GM23248 (cell line): Measurements from ENCODE around the gene FABP1. TPM values are rescaled to one million over a fixed set of nuclear protein-coding genes. Genes with fewer than 3 reads are reported as not detected.

Experiments
- DNase-seq: peaks from one replicate; pipeline ENCODE4 v3.0.0-alpha.2; 2015
- H2AFZ ChIP-seq: fragments of 200-600 bp; sonication (generic); 2 replicates; pipeline ENCODE4 v1.6.1; 2016; ENCODE audit warnings: antibody characterized with exemption
- H3F3A ChIP-seq: fragments of 200-600 bp; sonication (generic); 2 replicates; pipeline ENCODE4 v1.6.1; 2016; ENCODE audit warnings: mild to moderate bottlenecking, antibody characterized with exemption, mixed run types; ENCODE audit not compliant: insufficient read depth
- H3K27ac ChIP-seq: fragments of 200-600 bp; sonication (generic); 2 replicates; pipeline ENCODE4 v1.5.1; 2016; ENCODE audit warnings: mild to moderate bottlenecking
- H3K27me3 ChIP-seq: fragments of 200-600 bp; sonication (generic); replicated peaks from 2 replicates; pipeline ENCODE4 v1.6.1; 2016; ENCODE audit warnings: mild to moderate bottlenecking; ENCODE audit not compliant: insufficient read depth
- H3K36me3 ChIP-seq: fragments of 200-600 bp; sonication (generic); 2 replicates; pipeline ENCODE4 v1.6.1; 2016; ENCODE audit warnings: low read depth, mild to moderate bottlenecking
- H3K4me1 ChIP-seq: fragments of 200-600 bp; sonication (generic); 2 replicates; pipeline ENCODE4 v1.6.1; 2016; ENCODE audit warnings: mild to moderate bottlenecking; ENCODE audit not compliant: insufficient read depth
- H3K4me2 ChIP-seq: fragments of 200-600 bp; sonication (generic); one replicate; pipeline ENCODE4 v1.6.1; 2016; ENCODE audit warnings: mild to moderate bottlenecking; ENCODE audit not compliant: unreplicated experiment
- H3K4me3 ChIP-seq: fragments of 200-600 bp; sonication (generic); 2 replicates; pipeline ENCODE4 v1.5.1; 2016; ENCODE audit warnings: mild to moderate bottlenecking
- H3K79me2 ChIP-seq: fragments of 200-600 bp; sonication (generic); 2 replicates; pipeline ENCODE4 v1.6.1; 2016; ENCODE audit warnings: mild to moderate bottlenecking; ENCODE audit not compliant: insufficient read depth
- H3K9ac ChIP-seq: fragments of 200-600 bp; sonication (generic); 2 replicates; pipeline ENCODE4 v1.6.1; 2016; ENCODE audit warnings: mild to moderate bottlenecking
- H3K9me2 ChIP-seq: fragments of 200-600 bp; sonication (generic); 2 replicates; pipeline ENCODE4 v1.6.1; 2016; ENCODE audit warnings: mixed run types, mild to moderate bottlenecking, moderate library complexity; ENCODE audit not compliant: insufficient read depth
- H3K9me3 ChIP-seq: fragments of 200-600 bp; sonication (generic); one replicate; pipeline ENCODE4 v1.6.1; 2017; ENCODE audit warnings: low read depth
- H4K20me1 ChIP-seq: fragments of 200-600 bp; sonication (generic); 2 replicates; pipeline ENCODE4 v1.6.0; 2016; ENCODE audit not compliant: insufficient read depth
- EZH2 ChIP-seq: fragments of 200-600 bp; sonication (generic); IDR thresholded peaks from 2 replicates; pipeline ENCODE4 v1.6.1; 2018; ENCODE audit warnings: antibody characterized with exemption, mild to moderate bottlenecking; ENCODE audit not compliant: insufficient read depth, poor library complexity, severe bottlenecking
- EZH2phosphoT487 ChIP-seq: fragments of 200-600 bp; sonication (generic); IDR thresholded peaks from 2 replicates; pipeline ENCODE4 v1.6.1; 2018; ENCODE audit warnings: antibody characterized with exemption, moderate library complexity, mild to moderate bottlenecking, low read depth; ENCODE audit not compliant: insufficient read depth
- WGBS, 2 experiments: methylation state at CpG; one replicate each; pipeline ENCODE4 v1.1.6; 2015 to 2017; ENCODE audit warnings: low lambda C conversion rate in 2 of 2, low coverage in 1 of 2; ENCODE audit errors: missing lambda C conversion rate in 2 of 2; 5-methylcytosine and 5-hydroxymethylcytosine counted together
- in situ Hi-C: fragments of 300-500 bp; cut with MboI; formaldehyde crosslinking; loops from 2 replicates; pipeline ENCODE4 v1.15.0; 2020
- polyA plus RNA-seq: library from polyadenylated mRNA; unstranded; fragments of >200 nt; fragmentation: Nextera tagmentation; extraction: Ambion mirVana; gene quantifications from 2 replicates; pipeline ENCODE4 v1.2.1, GENCODE V29; 2016
- total RNA-seq: library from RNA; depleted of rRNA; stranded (reverse); fragments of >200 nt; shearing (Covaris generic); gene quantifications from 2 replicates; pipeline ENCODE4 v1.2.3, GENCODE V29; 2014

The FABP1 gene
- total and polyA plus RNA-seq, 2 experiments from 2014 or later = not detected

DNA sequence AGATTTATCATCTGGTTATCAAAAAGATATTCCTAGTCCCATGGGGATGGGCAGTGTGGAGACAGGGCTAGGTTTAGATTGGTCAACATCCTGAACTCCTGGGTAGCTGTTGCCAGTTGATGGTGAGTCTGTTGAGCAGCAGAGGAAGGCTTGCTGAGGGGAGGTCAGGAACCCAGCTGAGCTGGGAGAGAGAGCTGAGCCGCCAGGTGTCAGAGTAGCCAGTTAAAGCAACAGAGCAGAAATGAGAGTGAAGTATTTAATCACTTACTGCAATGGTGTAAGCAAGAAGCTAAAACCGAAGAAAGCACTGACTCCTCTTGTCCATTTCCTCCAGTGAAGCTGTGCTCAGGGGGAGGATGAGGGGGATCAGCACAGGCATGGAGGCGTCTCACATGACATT is 30.7 kb downstream of the FABP1 start:
- H3K27me3 ChIP-seq = peaks cover 11% of the 10 kb centered on the region; the same call in 1 of the 2 replicates
- H3K27ac ChIP-seq = no peak overlapping the region
- H3K9me3 ChIP-seq = no peaks in the 10 kb centered on the region
- H3K4me3 ChIP-seq = no peak overlapping the region
- H3K9me2 ChIP-seq = no peaks in the 10 kb centered on the region
- H3K4me2 ChIP-seq = no peak overlapping the region
- WGBS, 2 experiments = 37 to 43% methylated on average over 3 of the region's 3 CpGs
- H3K36me3 ChIP-seq = no peaks in the 10 kb centered on the region
- H3K9ac ChIP-seq = no peak overlapping the region
- no peaks in the 10 kb centered on the region for H3F3A ChIP-seq
- in situ Hi-C loops = no loop called here
- no peaks in the 10 kb centered on the region for H3K79me2 ChIP-seq
- TF ChIP-seq EZH2 (no peak), EZH2phosphoT487 (no peak)
- no peak for DNase-seq
- H2AFZ ChIP-seq = no peak overlapping the region
- no peaks in the 10 kb centered on the region for H3K4me1 ChIP-seq
- no peaks in the 10 kb centered on the region for H4K20me1 ChIP-seq

DNA sequence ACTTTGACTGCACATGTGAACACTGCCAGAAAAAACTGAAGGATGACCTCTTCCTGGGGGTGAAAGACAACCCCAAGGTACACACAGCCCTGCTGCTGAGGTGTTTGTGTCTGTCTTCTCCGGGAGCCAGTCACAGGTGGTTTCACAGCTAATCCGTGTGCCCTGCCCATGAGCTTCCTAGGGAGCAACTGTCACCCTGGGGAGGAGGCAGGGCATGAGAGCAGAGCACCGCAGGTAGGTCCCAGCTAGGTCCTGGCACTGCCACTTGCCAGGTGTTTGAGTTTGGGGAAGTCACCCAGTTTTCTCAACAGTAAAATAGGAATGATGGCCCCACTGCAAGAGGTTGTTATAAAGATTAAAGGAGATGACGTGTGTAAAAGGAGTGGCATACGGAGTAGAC is 31.2 kb downstream of the FABP1 start:
- H3K27me3 ChIP-seq = peaks cover 9% of the 10 kb centered on the region; the same call in 1 of the 2 replicates

DNA sequence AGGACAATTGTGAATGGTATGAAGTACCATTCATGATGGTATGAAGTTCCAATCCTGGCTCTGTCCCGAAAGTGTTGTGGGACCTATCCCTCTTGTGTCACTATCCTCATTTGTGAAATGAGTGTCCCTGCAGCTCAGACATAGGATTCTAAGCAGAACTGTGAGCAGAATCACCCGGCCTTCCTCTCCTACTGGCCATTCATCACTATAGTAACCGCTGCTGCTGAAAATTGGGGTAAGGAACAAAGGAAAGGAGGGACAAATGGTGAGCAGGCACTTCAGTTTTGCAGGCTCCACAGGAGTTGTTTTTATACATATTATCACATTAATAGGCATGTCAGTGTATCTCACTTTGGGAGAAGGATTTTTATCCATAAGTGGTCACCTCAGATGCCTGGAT is 32.8 kb downstream of the FABP1 start:
- no peaks in the 10 kb centered on the region for H3K36me3 ChIP-seq
- no peak overlapping the region for H3K27ac ChIP-seq
- TF ChIP-seq EZH2phosphoT487 (no peak), EZH2 (no peak)
- H3F3A ChIP-seq = no peaks in the 10 kb centered on the region
- H3K4me3 ChIP-seq = no peak overlapping the region
- no peaks in the 10 kb centered on the region for H3K9me3 ChIP-seq
- H3K27me3 ChIP-seq = peaks cover 9% of the 10 kb centered on the region
- H3K9ac ChIP-seq = no peak overlapping the region
- in situ Hi-C loops = no loop called here
- H2AFZ ChIP-seq = no peak overlapping the region
- H3K4me2 ChIP-seq = no peak overlapping the region
- no peaks in the 10 kb centered on the region for H3K79me2 ChIP-seq
- DNase-seq = no peak
- WGBS, 2 experiments = 47 to 59% methylated on average over 3 of the region's 3 CpGs
- H4K20me1 ChIP-seq = no peaks in the 10 kb centered on the region
- no peaks in the 10 kb centered on the region for H3K4me1 ChIP-seq
- H3K9me2 ChIP-seq = no peaks in the 10 kb centered on the region

More for the DNA sequence above, 31.2 kb downstream of the FABP1 start:
- H3K9me2 ChIP-seq = no peaks in the 10 kb centered on the region
- H3K79me2 ChIP-seq = no peaks in the 10 kb centered on the region
- 57 to 66% methylated on average over 5 of the region's 5 CpGs for WGBS, 2 experiments
- H3F3A ChIP-seq = no peaks in the 10 kb centered on the region
- TF ChIP-seq EZH2 = no peak
- no peak for DNase-seq
- H3K27ac ChIP-seq = no peak overlapping the region
- in situ Hi-C loops = no loop called here
- no peak overlapping the region for H3K4me3 ChIP-seq
- no peak overlapping the region for H3K4me2 ChIP-seq
- H4K20me1 ChIP-seq = no peaks in the 10 kb centered on the region
- no peaks in the 10 kb centered on the region for H3K9me3 ChIP-seq
- H3K4me1 ChIP-seq = no peaks in the 10 kb centered on the region
- no peak overlapping the region for H3K9ac ChIP-seq
- no peak overlapping the region for H2AFZ ChIP-seq
- H3K36me3 ChIP-seq = no peaks in the 10 kb centered on the region

DNA sequence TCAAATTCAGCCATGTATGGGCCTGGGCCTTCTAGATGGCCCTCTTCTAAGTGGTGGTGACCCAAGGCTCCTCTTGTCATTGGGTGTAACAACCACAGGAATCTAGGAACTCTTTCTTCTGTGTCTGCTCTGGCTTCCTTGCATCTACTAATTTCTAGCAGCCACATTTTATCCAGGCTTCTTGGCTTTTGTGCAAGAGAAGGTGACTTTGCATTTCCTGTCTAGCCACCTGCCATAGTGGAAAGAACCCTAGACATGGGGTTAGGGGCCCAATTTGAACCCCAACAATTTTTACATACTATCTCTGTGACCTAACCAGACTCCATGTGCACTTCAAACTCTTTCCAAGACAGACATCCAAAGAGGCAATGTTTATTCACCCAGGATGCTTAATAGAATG is 35.1 kb downstream of the FABP1 start:
- Histone ChIP-seq H3K9me2 (no peaks in the 10 kb centered on the region), H2AFZ (no peak overlapping the region), H3K27ac (no peak overlapping the region), H3K36me3 (no peaks in the 10 kb centered on the region), H3K9me3 (no peaks in the 10 kb centered on the region), H3K79me2 (no peaks in the 10 kb centered on the region), H3K4me2 (no peak overlapping the region), H3K27me3 (peaks cover 9% of the 10 kb centered on the region), H3F3A (no peaks in the 10 kb centered on the region), H3K9ac (no peak overlapping the region), H4K20me1 (no peaks in the 10 kb centered on the region), H3K4me1 (no peaks in the 10 kb centered on the region), H3K4me3 (no peak overlapping the region)
- TF ChIP-seq EZH2phosphoT487 (no peak), EZH2 (no peak)
- DNase-seq = no peak
- in situ Hi-C loops = no loop called here

DNA sequence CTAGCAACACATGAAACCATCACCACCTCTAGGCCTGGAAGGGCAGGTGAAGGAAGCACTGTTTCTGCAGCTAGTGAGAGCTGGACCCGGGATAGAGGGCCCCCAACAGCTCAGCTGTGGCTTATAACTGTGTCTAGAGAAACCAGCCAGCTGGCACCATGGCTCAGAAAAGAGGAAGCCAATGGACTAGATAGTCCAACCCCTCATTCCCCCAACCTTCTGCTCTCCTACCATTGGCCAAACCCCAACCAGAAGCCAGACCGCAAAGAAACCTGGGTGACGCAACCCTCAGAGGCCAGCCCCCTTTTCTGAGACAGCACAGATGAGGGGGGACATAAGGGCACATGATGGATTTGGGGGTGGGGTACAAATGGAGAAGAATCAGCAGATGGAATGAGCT is 35.9 kb downstream of the FABP1 start:
- WGBS, 2 experiments = 12 to 16% methylated on average over 3 of the region's 3 CpGs
- H3K4me1 ChIP-seq = no peaks in the 10 kb centered on the region
- no peaks in the 10 kb centered on the region for H3F3A ChIP-seq
- H3K9ac ChIP-seq = no peak overlapping the region
- H3K9me2 ChIP-seq = no peaks in the 10 kb centered on the region
- no peak overlapping the region for H3K27ac ChIP-seq
- H3K36me3 ChIP-seq = no peaks in the 10 kb centered on the region
- H3K4me3 ChIP-seq = no peak overlapping the region
- H3K9me3 ChIP-seq = no peaks in the 10 kb centered on the region
- in situ Hi-C loops = no loop called here
- DNase-seq = no peak
- no peak overlapping the region for H3K4me2 ChIP-seq
- peaks cover 9% of the 10 kb centered on the region for H3K27me3 ChIP-seq
- no peaks in the 10 kb centered on the region for H3K79me2 ChIP-seq
- H2AFZ ChIP-seq = no peak overlapping the region
- H4K20me1 ChIP-seq = no peaks in the 10 kb centered on the region
- no peak for TF ChIP-seq EZH2
- no peak for TF ChIP-seq EZH2phosphoT487
